ENCODE data around the gene NTM. TPM values are rescaled to one million over a fixed set of nuclear protein-coding genes. Genes with fewer than 3 reads are reported as not detected.

The NTM gene
- total RNA-seq, 2 donors from 2014 or later: 0.26 to 3.6 TPM

DNA sequence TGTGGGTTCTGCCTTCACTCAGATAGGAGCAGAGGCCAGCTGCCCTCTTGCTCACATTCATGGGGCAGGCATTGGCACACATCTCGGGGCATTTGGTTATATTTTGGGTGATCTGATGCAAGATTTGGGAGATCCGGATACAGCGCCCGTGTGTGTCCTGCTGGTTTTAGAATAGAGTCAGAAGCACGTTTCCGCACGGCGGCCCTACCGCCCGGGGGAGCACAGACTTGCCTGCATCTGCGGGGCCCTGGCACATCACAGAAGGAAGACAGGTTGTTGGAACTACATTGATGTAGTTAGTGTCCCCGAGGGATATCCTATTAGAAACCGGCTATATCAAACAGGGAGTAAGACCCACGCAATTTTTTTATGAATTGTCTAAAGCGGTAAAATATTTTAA lies 982.8 kb downstream of the NTM start:
- no peaks in the 10 kb centered on the region for H3K36me3 ChIP-seq (replicated peaks in 1 of 2; ENCODE audit: insufficient read depth in 1 of 2, low read depth in 2 of 2)
- no peaks in the 10 kb centered on the region for H3K4me1 ChIP-seq
- TF ChIP-seq, protein P1, sequence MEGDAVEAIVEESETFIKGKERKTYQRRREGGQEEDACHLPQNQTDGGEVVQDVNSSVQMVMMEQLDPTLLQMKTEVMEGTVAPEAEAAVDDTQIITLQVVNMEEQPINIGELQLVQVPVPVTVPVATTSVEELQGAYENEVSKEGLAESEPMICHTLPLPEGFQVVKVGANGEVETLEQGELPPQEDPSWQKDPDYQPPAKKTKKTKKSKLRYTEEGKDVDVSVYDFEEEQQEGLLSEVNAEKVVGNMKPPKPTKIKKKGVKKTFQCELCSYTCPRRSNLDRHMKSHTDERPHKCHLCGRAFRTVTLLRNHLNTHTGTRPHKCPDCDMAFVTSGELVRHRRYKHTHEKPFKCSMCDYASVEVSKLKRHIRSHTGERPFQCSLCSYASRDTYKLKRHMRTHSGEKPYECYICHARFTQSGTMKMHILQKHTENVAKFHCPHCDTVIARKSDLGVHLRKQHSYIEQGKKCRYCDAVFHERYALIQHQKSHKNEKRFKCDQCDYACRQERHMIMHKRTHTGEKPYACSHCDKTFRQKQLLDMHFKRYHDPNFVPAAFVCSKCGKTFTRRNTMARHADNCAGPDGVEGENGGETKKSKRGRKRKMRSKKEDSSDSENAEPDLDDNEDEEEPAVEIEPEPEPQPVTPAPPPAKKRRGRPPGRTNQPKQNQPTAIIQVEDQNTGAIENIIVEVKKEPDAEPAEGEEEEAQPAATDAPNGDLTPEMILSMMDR (IDR thresholded peaks at IDR 0.05): no peak
- no peak for TF ChIP-seq POLR2A (IDR thresholded peaks at IDR 0.05)
- no peak for ATAC-seq
- no peak overlapping the region for H3K4me3 ChIP-seq
- H3K9me3 ChIP-seq: no peaks in the 10 kb centered on the region
- H3K27me3 ChIP-seq: no peaks in the 10 kb centered on the region
- 82 to 83% methylated on average over 11 to 15 of the region's 15 CpGs for WGBS, 2 donors
- DNase-seq: no peak
- intact Hi-C loops (cut with DNase I): no loop called here
- no peak overlapping the region for H3K27ac ChIP-seq

DNA sequence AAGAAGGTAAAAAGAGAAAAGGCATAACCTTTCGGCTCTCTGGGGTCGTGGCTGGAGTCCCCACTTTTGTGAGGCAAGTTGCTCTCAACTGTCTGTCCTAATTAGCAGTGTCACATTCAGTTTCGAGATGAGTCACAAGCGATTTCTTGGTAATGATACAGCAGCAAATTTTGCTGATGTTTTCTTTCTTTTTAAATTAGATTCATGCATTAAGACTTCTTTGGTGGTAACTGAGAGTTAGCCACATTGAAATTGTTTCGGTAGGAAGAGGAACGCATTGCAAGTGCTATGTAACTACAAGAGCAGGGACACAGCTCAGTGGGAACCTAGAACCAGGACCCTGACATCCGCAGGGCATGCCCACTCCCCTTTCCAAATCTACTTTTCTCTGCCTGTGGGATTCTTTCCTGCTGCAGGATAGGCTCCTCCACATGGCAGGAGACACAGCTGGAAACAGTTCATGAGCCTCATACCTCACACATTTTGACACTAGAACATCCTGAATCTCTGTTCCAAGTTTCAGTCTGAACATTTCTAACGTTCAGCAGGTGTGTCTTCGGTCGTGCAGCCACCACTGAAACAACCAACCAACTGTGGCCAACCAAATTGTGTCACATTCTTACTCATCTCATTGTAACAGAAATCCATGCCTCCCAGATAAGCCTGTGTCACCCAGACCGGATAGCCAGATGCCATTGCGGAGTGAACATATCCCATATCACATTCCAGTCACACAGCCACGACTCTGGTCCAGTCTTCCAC lies 987.6 kb downstream of the NTM start:
- DNase-seq (no peak), ATAC-seq (no peak)
- Histone ChIP-seq H3K4me1 (no peaks in the 10 kb centered on the region), H3K27ac (no peak overlapping the region), H3K4me3 (no peak overlapping the region), H3K36me3 (replicated peaks in 1 of 2; ENCODE audit: insufficient read depth in 1 of 2, low read depth in 2 of 2) (no peaks in the 10 kb centered on the region), H3K9me3 (no peaks in the 10 kb centered on the region), H3K27me3 (no peaks in the 10 kb centered on the region)
- intact Hi-C loops (cut with DNase I): no loop called here
- WGBS, 2 donors: 67 to 73% methylated on average over 13 of the region's 13 CpGs
- TF ChIP-seq POLR2A (IDR thresholded peaks at IDR 0.05): no peak
- TF ChIP-seq, protein P1 (IDR thresholded peaks at IDR 0.05): no peak

DNA sequence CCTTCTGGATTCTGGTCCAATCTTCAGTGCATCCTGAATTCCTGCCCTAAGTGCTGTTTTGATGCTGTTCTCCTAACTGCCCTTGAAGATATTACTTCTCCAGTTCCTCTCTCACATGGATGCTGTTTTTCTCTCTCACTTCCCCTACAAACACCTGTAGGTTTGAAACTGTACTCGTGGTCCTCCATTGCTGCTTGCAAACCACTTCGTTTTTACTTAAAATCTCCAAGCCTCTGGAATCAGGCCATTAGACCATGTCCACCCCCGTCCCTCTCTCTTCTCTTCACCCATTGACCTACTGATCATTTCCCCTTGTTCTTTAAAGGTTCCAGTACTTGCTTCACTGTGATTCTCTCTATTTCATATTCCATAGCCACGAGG lies 988.1 kb downstream of the NTM start:
- Histone ChIP-seq H3K27me3 (no peaks in the 10 kb centered on the region), H3K36me3 (replicated peaks in 1 of 2; ENCODE audit: insufficient read depth in 1 of 2, low read depth in 2 of 2) (no peaks in the 10 kb centered on the region), H3K4me1 (no peaks in the 10 kb centered on the region), H3K9me3 (no peaks in the 10 kb centered on the region), H3K27ac (no peak overlapping the region), H3K4me3 (no peak overlapping the region)
- TF ChIP-seq, protein P1 (IDR thresholded peaks at IDR 0.05): no peak
- TF ChIP-seq POLR2A (IDR thresholded peaks at IDR 0.05): no peak
- intact Hi-C loops (cut with DNase I): no loop called here
- ATAC-seq: no peak
- DNase-seq: no peak
- WGBS, 2 donors: 35 to 44% methylated on average over 4 of the region's 4 CpGs

DNA sequence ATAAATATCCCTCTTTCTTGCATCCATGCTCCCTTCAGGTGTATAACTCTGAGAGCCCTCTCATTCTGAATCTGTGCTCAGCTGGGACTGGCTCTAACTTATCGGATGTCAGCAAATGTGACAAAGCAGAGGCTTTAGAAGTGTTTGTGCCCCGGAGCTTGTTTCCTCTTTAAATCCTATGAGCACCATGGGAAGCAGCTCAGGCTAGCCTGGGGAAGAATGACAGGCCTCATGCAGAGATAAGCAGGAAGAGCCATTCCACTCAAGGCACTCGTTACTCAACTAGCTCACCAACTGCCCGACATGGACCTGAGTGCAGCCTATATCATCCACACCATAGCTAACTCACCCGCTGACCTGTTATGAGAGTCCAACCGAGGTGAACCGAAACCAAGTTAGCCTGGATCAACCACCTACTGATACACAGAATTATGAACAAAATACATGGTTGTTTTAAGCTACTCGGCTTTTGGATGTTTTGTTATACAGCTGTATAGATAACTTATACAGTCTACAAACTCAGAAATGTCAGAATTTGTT lies 990.7 kb downstream of the NTM start:
- intact Hi-C loops (cut with DNase I): no loop called here
- H3K27ac ChIP-seq: no peak overlapping the region
- 69 to 79% methylated on average over 8 of the region's 8 CpGs for WGBS, 2 donors
- no peak for DNase-seq
- no peak overlapping the region for H3K4me3 ChIP-seq
- no peaks in the 10 kb centered on the region for H3K27me3 ChIP-seq
- no peaks in the 10 kb centered on the region for H3K9me3 ChIP-seq
- H3K4me1 ChIP-seq: no peaks in the 10 kb centered on the region
- ATAC-seq: no peak
- no peaks in the 10 kb centered on the region for H3K36me3 ChIP-seq (replicated peaks in 1 of 2; ENCODE audit: insufficient read depth in 1 of 2, low read depth in 2 of 2)
- TF ChIP-seq, protein P1 (IDR thresholded peaks at IDR 0.05): no peak
- TF ChIP-seq POLR2A (IDR thresholded peaks at IDR 0.05): no peak

DNA sequence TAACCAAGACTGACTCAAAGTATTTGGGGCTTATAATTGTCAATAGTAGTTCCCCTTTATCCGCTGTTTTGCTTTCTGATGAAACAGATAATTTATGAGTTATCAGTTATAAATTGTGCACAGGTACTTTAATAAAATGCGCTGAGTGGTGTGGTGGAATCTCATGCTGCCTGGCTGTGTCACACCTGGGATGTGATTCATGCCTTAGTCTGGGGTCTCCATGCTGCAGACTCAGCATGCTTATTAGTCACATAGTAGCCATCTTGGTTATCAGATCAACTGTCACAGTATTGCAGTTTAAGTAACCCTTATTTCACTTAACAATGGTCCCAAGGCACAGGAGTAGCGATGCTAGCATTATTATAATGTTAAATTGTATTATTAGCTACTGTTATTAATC lies 995.2 kb downstream of the NTM start:
- TF ChIP-seq, protein P1 (IDR thresholded peaks at IDR 0.05): no peak
- TF ChIP-seq POLR2A (IDR thresholded peaks at IDR 0.05): no peak
- intact Hi-C loops (cut with DNase I): no loop called here
- 72 to 87% methylated on average over 3 of the region's 3 CpGs for WGBS, 2 donors

More for the DNA sequence above, 995.2 kb downstream of the NTM start:
- Histone ChIP-seq H3K4me3 (no peak overlapping the region), H3K36me3 (replicated peaks in 1 of 2; ENCODE audit: insufficient read depth in 1 of 2, low read depth in 2 of 2) (no peaks in the 10 kb centered on the region), H3K9me3 (no peaks in the 10 kb centered on the region), H3K27me3 (no peaks in the 10 kb centered on the region), H3K4me1 (no peaks in the 10 kb centered on the region), H3K27ac (no peak overlapping the region)
- ATAC-seq: no peak
- no peak for DNase-seq
